Nephron progenitor cell (in vitro differentiated cells): Measurements from ENCODE around the gene PNPLA8.

Experiments
- DNase-seq: peaks from one replicate; pipeline ENCODE4 v3.0.0; 2021
- H3K27ac Mint-ChIP-seq: 2 replicates; pipeline ENCODE4 v1.8.0; 2021; ENCODE audit warnings: mild to moderate bottlenecking, moderate library complexity, mixed read lengths
- H3K27me3 Mint-ChIP-seq: 2 replicates; pipeline ENCODE4 v1.8.0; 2021; ENCODE audit warnings: mild to moderate bottlenecking, low read depth, mixed read lengths; ENCODE audit not compliant: poor library complexity
- H3K36me3 Mint-ChIP-seq: 2 replicates; pipeline ENCODE4 v1.8.0; 2021; ENCODE audit warnings: low read depth, mixed read lengths
- H3K4me1 Mint-ChIP-seq: 2 replicates; pipeline ENCODE4 v1.8.0; 2021; ENCODE audit warnings: mixed read lengths
- H3K4me3 Mint-ChIP-seq: 2 replicates; pipeline ENCODE4 v1.8.0; 2021; ENCODE audit warnings: mild to moderate bottlenecking, moderate library complexity, mixed read lengths
- H3K9me3 Mint-ChIP-seq: 2 replicates; pipeline ENCODE4 v1.8.0; 2021; ENCODE audit warnings: mild to moderate bottlenecking, moderate library complexity, mixed read lengths
- CTCF ChIP-seq: fragments of 200-600 bp; sonication (generic); IDR thresholded peaks from 2 replicates; pipeline ENCODE4 v1.5.0; 2021; ENCODE audit warnings: antibody characterized with exemption

Gene PNPLA8

GRCh38 chr7:108449521-108449920, 76.4 kb downstream of the PNPLA8 start:
- Mint-ChIP-seq H3K27me3 (peaks cover 44% of the 10 kb centered on the region), H3K4me3 (no peak overlapping the region), H3K36me3 (no peaks in the 10 kb centered on the region), H3K27ac (no peak overlapping the region), H3K9me3 (no peaks in the 10 kb centered on the region), H3K4me1 (peaks cover 8% of the 10 kb centered on the region)
- no peak for TF ChIP-seq CTCF
- DNase-seq = no peak

- Mint-ChIP-seq H3K36me3 (no peaks in the 10 kb centered on the region), H3K4me3 (no peak overlapping the region), H3K9me3 (no peaks in the 10 kb centered on the region), H3K27me3 (peaks cover 38% of the 10 kb centered on the region), H3K4me1 (peaks cover 4% of the 10 kb centered on the region), H3K27ac (no peak overlapping the region)
- no peak for TF ChIP-seq CTCF
- DNase-seq = no peak
These were observed 77.1 kb downstream of the PNPLA8 start for GRCh38 chr7:108448584-108449505.

- Mint-ChIP-seq H3K9me3 (no peaks in the 10 kb centered on the region), H3K4me3 (no peak overlapping the region), H3K27me3 (peaks cover 9% of the 10 kb centered on the region), H3K4me1 (no peaks in the 10 kb centered on the region), H3K27ac (no peak overlapping the region), H3K36me3 (no peaks in the 10 kb centered on the region)
- no peak for DNase-seq
- no peak for TF ChIP-seq CTCF
These were observed 83.8 kb downstream of the PNPLA8 start for GRCh38 chr7:108442039-108442568.

GRCh38 chr7:108441392-108441955, 84.5 kb downstream of the PNPLA8 start:
- Mint-ChIP-seq H3K36me3 (no peaks in the 10 kb centered on the region), H3K27me3 (peaks cover 5% of the 10 kb centered on the region), H3K27ac (no peak overlapping the region), H3K4me1 (no peaks in the 10 kb centered on the region), H3K9me3 (no peaks in the 10 kb centered on the region), H3K4me3 (no peak overlapping the region)
- no peak for DNase-seq
- TF ChIP-seq CTCF = no peak

GRCh38 chr7:108440613-108441012, 85.3 kb downstream of the PNPLA8 start:
- TF ChIP-seq CTCF = no peak
- Mint-ChIP-seq H3K27ac (no peak overlapping the region), H3K4me1 (no peaks in the 10 kb centered on the region), H3K4me3 (no peak overlapping the region), H3K27me3 (no peaks in the 10 kb centered on the region), H3K9me3 (peaks cover 2% of the 10 kb centered on the region), H3K36me3 (no peaks in the 10 kb centered on the region)
- no peak for DNase-seq
